K562 (cell line): ENCODE results near the gene MLH3. TPM values are rescaled to one million over a fixed set of nuclear protein-coding genes. Genes with fewer than 3 reads are reported as not detected.

ENCODE experiments used
- CBFA2T2 ChIP-seq: fragments of 450-650 bp; conservative IDR thresholded peaks from 2 replicates; pipeline ENCODE4 v1.6.1; 2017; ENCODE audit warnings: mild to moderate bottlenecking
- CCNT2 ChIP-seq: IDR thresholded peaks from 2 replicates; pipeline ENCODE4 v1.6.1; 2011; ENCODE audit warnings: borderline replicate concordance, low read depth, mild to moderate bottlenecking, moderate library complexity, mixed read lengths, low read length; ENCODE audit not compliant: insufficient read length; ENCODE audit errors: extremely low read depth
- EGR1 ChIP-seq: fragments of 450-650 bp; conservative IDR thresholded peaks from 2 replicates; pipeline ENCODE4 v1.6.1; 2017; ENCODE audit warnings: mild to moderate bottlenecking
- ETS2 ChIP-seq: IDR thresholded peaks from 2 replicates; pipeline ENCODE4 v1.6.1; 2016; ENCODE audit warnings: borderline replicate concordance, missing genetic modification characterization, mild to moderate bottlenecking, moderate library complexity, missing compliant biosample characterization; ENCODE audit not compliant: poor library complexity, severe bottlenecking
- MAFK ChIP-seq: IDR thresholded peaks from 2 replicates; pipeline ENCODE4 v1.6.1; 2011; ENCODE audit warnings: low read length, improper control_type of control experiment
- NCOA2 ChIP-seq, 2 experiments: fragments of 450-650 bp; IDR thresholded peaks; 2 replicates each; pipeline ENCODE4 v1.6.1; 2018; ENCODE audit warnings: mild to moderate bottlenecking in 2 of 2, moderate library complexity in 1 of 2; ENCODE audit not compliant: partially characterized antibody in 2 of 2
- NCOR1 ChIP-seq: fragments of 450-650 bp; IDR thresholded peaks from 2 replicates; pipeline ENCODE4 v1.6.1; 2016; ENCODE audit warnings: mild to moderate bottlenecking, moderate library complexity
- NFE2L1 ChIP-seq: fragments of 450-650 bp; IDR thresholded peaks from 2 replicates; pipeline ENCODE4 v1.6.1; 2016; ENCODE audit warnings: missing genetic modification characterization, low read depth, mild to moderate bottlenecking, missing compliant biosample characterization, moderate library complexity, borderline replicate concordance
- NKRF ChIP-seq: fragments of 450-650 bp; IDR thresholded peaks from 2 replicates; pipeline ENCODE4 v1.6.1; 2016; ENCODE audit warnings: borderline replicate concordance
- NR2C1 ChIP-seq, 2 experiments: fragments of 450-650 bp; IDR thresholded peaks; 2 replicates each; pipeline ENCODE4 v1.6.1; 2017; ENCODE audit warnings: mild to moderate bottlenecking in 2 of 2, antibody characterized with exemption in 1 of 2, inconsistent platforms in 1 of 2, missing compliant biosample characterization in 1 of 2, missing genetic modification characterization in 1 of 2
- RBM17 ChIP-seq: fragments of 200-400 bp; formaldehyde crosslinking; IDR thresholded peaks from 2 replicates; pipeline ENCODE4 v1.6.1; 2017; ENCODE audit warnings: low read depth, mild to moderate bottlenecking, low read length, borderline replicate concordance
- RFX1 ChIP-seq: fragments of 450-650 bp; IDR thresholded peaks from 2 replicates; pipeline ENCODE4 v1.6.1; 2016; ENCODE audit warnings: mild to moderate bottlenecking, moderate library complexity
- ZBTB43 ChIP-seq: sonication (generic); formaldehyde crosslinking; IDR thresholded peaks from 2 replicates; pipeline ENCODE4 v1.8.0; 2023; ENCODE audit warnings: mild to moderate bottlenecking, missing genetic modification reagents
- ZNF280B ChIP-seq: fragments of 250-450 bp; sonication (Bioruptor Pico); IDR thresholded peaks from 2 replicates; pipeline ENCODE4 v1.5.1; 2021; ENCODE audit warnings: mild to moderate bottlenecking
- ZNF282 ChIP-seq: sonication (generic); formaldehyde crosslinking; IDR thresholded peaks from 2 replicates; pipeline ENCODE4 v1.8.1; 2023; ENCODE audit warnings: missing genetic modification reagents
- ZNF592 ChIP-seq: fragments of 450-650 bp; IDR thresholded peaks from 2 replicates; pipeline ENCODE4 v1.6.1; 2017; ENCODE audit warnings: antibody characterized with exemption, mild to moderate bottlenecking
- polyA plus RNA-seq, 8 experiments: library from polyadenylated mRNA; depleted of rRNA in 4 of 8; stranded (reverse) in 5 of 8; unstranded in 3 of 8; fragments of >200 nt; fragmentation: Nextera tagmentation in 2 of 8; fragmentation: Illumina TruSeq in 1 of 8; extraction: Ambion mirVana in 2 of 8; extraction: Trizol in 1 of 8; gene quantifications; 2 replicates each; pipeline versions ENCODE4 v1.2.1 to v1.2.3, GENCODE V29; 2011 to 2014; ENCODE audit warnings: inconsistent platforms in 1 of 8, missing spikeins in 1 of 8
- total RNA-seq, 7 experiments: library from RNA; depleted of rRNA in 6 of 7; stranded (reverse); fragments of >200 nt in 6 of 7; fragmentation: Illumina TruSeq in 2 of 7; extraction: Trizol in 2 of 7; gene quantifications; 2 replicates each; pipeline versions ENCODE4 v1.2.1 to v1.2.3, GENCODE V29; 2011 to 2021; ENCODE audit warnings: low replicate concordance in 1 of 7

Gene MLH3
- total and polyA plus RNA-seq, 9 of the 15 experiments (the other 6 are each of a cell fraction or from before 2014, with no cell fraction given): 5.9 to 15.3 (median 10.7) TPM

GRCh38 chr14:75063491-75064204 is 12.4 kb upstream of the MLH3 start, which contains the start of gene ACYP1 (continued):
- no peak for TF ChIP-seq NCOR1
- TF ChIP-seq ZNF282 (CRISPR knock-in tag): no peak
- no peak for TF ChIP-seq NR2C1 (IDR thresholded peaks at IDR 0.05)
- TF ChIP-seq NR2C1 (tag; IDR thresholded peaks at IDR 0.05): no peak
- TF ChIP-seq ZBTB43 (CRISPR knock-in tag): no peak
- TF ChIP-seq EGR1: no peak
- TF ChIP-seq ETS2 (tag): no peak
- peak; percentile 28; the same call in 1 of the 2 replicates for TF ChIP-seq NKRF
- no peak for TF ChIP-seq ZNF592
- TF ChIP-seq RFX1: peak; percentile 72
- no peak for TF ChIP-seq NCOA2 (IDR thresholded peaks at IDR 0.05; ENCODE audit: partially characterized antibody in 2 of 2)
- no peak for TF ChIP-seq ZNF280B
- no peak for TF ChIP-seq CCNT2
- TF ChIP-seq RBM17: no peak
- TF ChIP-seq MAFK: no peak
- no peak for TF ChIP-seq CBFA2T2
- TF ChIP-seq NFE2L1 (tag): no peak
